IPS-11a (cell line): ENCODE results near the gene ITCH.
"Not testable (repeated sequence)": the region's sequence is repeated elsewhere in the genome, so short reads cannot be mapped to it uniquely, and the experiment has no call there.

Source experiments
- H3K4me3 ChIP-seq: one replicate; pipeline ENCODE4 v1.5.1; 2013; ENCODE audit warnings: low read depth, low read length, control low read depth

Gene ITCH

GRCh38 chr20:34412453-34412852, 49.4 kb downstream of the ITCH start:
- H3K4me3 ChIP-seq, result no peak overlapping the region

DNA sequence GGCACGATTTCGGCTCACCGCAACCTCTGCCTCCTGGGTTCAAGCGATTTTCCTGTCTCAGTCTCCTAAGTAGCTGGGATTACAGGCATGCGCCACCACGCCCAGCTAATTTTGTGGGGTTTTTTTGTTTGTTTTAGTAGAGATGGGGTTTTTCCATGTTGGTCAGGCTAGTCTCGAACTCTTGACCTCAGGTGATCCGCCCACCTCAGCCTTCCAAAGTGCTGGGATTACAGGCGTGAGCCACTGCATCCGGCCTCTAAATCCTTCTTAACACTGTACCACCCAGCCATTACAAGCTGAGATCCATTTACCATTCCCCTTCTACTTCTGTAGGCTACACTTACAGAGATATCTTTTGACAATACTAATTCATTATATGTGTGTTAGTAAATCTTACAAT, 51.5 kb downstream of the ITCH start:
- not testable (repeated sequence) for H3K4me3 ChIP-seq

- H3K4me3 ChIP-seq, result no peak overlapping the region
These were observed 52.0 kb downstream of the ITCH start for GRCh38 chr20:34415079-34415478.

DNA sequence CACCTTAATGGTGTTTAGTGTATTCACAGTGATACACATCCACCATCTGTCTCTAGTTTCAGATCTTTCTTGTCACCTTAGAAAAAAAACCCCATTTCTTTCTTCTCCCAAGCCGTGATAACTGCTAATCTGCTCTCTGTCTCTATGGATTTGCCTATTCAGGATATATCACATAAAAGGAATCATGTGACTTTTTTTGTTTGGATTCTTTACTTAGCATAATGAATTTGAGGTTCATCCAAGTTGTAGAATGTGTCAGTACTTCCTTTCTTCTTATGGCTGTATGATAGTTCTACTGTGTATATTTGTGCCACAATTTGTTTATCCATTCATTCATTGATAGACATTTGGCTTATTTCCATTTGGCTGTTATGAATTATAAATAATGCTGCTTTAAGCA, 57.1 kb downstream of the ITCH start:
- H3K4me3 ChIP-seq, result no peak overlapping the region

DNA sequence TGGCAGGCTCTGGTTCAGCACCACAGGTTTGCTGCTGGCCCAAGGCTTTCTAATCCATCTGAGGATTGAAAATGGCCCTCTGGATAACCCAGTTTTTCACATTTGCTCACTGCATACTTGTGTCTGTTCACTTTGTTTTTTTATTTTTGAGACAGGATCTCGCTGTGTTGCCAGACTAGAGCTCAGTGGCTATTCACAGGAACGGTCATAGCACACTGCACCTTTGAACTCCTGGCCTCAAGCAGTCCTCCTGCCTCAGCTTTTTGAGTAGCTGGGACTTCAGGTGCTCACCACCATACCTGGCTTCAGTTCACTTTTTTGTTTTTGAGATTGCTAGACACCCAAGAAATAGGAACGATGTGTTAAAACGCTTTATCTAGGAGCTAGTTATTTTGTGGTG, 57.9 kb downstream of the ITCH start:
- H3K4me3 ChIP-seq, result no peak overlapping the region

DNA sequence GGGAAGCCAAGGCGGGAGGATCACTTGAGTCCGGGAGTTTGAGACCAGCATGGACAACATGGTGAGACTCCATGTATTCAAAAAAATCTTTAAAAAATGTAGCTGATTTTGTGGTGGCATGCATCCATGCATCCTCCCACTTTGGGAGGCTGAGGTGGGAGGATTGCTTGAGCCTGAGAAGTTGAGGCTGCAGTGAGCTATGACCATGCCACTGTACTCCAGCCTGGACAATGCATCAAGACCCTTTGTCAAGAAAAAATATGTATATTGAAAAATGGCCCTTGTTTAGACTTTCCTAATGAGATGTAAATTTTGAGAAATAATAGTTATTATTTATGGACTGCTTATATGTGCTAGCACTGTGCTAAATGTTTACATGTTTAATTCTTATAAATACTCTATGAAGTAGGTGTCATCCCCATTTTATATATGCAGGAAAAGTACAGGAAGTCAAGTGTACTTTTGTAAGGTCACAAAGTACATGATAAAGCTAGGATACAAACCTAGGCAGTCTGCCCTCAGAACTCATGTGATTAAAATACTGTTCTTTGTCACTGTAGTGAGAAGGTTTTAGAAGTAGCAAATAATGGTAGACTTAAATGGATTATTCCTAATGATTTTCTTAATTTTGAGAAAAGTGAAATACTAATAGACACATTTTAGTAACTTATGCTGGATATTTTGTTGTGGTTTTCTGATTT, 58.8 kb downstream of the ITCH start:
- no peak overlapping the region for H3K4me3 ChIP-seq

DNA sequence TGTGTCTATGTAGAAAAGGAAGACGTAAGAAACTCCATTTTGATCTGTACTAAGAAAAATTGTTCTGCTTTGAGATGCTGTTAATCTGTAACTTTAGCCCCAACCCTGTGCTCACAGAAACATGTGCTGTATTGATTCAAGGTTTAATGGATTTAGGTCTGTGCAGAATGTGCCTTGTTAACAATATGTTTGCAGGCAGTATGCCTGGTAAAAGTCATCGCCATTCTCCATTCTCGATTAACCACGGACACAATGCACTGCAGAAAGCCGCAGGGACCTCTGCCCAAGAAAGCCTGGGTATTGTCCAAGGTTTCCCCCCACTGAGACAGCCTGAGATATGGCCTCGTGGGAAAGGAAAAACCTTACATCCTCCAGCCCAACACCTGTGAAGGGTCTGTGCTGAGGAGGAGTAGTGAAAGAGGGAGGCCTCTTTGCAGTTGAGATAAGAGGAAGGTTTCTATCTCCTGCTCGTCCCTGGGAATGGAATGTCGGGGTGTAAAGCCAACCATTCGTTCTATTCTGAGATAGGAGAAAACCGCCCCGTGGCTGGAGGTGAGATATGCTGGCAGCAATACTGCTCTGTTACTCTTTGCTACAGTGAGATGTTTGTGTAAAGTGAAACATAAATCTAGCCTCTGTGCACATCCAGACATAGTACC, 62.1 kb downstream of the ITCH start:
- H3K4me3 ChIP-seq, result not testable (repeated sequence)

- no peak overlapping the region for H3K4me3 ChIP-seq
These were observed 63.0 kb downstream of the ITCH start for GRCh38 chr20:34426026-34426425.

DNA sequence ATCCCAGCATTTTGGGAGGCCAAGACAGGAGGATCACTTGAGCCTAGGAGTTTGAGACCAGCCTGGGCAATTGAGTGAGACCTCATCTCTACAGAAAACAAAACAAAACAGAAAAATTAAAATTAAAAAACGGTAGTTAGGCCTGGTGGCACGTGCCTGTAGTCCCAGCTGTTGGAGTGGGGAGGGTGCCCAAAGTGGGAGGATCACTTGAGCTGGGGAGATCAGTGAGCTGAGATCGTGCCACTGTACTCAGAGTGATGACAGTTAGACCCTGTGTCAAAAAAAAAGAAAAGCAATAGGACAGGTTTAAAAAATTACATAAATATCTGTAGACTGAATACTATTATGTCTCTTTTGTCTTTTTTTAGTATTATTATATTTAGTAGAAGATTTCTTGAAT, 64.3 kb downstream of the ITCH start:
- no peak overlapping the region for H3K4me3 ChIP-seq

DNA sequence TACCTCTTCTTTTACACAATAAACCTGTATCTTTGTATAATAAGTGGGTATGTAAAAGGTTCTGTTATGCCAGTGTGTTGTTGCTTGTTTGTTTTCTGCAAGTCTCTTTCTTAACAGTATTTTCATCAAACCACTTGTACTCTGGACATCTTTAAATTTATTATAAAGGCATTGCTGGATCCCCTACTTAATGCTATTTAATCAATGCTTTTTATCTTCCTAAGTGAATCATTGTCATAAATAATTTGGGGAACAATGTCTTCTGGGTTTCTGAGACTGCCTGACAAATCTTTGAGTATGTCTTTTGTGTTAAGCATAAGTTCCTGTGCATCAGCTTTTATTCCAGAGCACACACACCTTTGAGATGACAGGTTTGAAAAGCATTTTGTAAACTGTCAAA, 64.7 kb downstream of the ITCH start:
- no peak overlapping the region for H3K4me3 ChIP-seq

DNA sequence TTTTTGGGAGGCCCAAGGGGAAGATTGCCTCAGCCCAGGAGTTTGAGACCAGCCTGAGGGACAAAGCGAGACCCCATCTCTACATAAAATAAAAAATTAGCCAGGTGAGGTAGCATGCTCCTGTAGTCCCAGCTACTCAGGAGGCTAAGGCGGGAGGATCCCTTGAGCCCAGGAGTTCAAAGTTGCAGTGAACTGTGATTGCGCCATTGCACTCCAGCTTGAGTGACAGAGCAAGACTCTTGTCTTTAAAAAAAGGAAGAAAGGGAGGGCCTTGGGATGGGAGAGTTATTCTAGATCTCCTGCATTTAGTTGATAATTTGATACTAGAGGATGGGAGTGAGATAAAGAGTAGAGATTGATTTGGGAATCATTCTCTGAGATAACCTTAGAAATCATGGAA, 68.1 kb downstream of the ITCH start:
- H3K4me3 ChIP-seq, result no peak overlapping the region

GRCh38 chr20:34432663-34433062, 69.6 kb downstream of the ITCH start:
- not testable (repeated sequence) for H3K4me3 ChIP-seq

GRCh38 chr20:34433391-34433790, 70.3 kb downstream of the ITCH start:
- no peak overlapping the region for H3K4me3 ChIP-seq

DNA sequence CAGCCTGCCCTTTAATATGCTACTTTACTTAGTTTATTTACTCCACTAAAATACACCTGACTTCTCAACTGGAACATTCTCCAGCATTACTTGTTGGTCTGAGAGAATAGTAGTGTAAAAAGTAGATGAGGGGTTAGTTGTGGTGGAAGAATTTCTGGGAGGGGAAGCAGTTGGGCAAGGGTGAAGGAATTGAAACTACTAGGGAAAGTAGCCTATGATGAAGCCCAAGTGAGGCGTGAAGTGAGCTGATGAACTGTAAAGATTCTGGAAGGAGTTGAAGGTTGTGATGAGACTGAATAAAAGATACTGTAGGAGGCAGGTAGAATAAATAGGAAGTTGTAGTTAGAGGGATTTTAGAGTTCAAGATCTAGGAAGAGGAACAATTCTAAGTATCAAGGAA, 72.5 kb downstream of the ITCH start:
- H3K4me3 ChIP-seq, result no peak overlapping the region

DNA sequence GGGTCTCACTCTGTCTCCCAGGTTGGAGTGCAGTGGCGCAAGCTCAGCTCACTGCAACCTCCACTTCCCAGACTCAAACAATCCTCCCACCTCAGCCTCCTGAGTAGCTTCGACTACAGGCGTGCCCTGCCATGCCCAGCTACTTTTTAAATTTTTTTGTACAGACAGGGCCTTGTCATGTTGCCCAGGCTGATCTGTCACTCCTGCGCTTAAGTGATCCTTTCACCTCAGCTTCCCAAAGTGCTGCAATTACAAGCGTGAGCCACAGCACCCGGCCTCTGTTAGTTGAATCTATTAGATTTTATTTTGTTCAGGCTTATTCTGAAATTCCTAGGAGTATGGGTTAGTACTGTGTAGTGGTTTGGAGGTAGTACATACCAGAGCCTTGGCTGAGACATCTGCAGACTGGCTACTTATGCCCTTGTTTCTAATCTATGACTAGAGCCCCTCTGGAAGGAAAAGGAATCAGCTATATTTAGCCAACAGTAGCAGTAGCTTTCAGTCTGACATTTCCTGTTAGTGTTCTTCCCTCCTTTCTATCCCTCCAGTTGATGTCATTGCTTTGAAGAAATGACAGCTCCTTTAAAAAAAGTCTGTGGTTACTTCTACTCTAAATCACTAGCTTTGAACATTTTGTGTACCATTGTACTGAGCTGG, 74.4 kb downstream of the ITCH start:
- H3K4me3 ChIP-seq, result no peak overlapping the region

DNA sequence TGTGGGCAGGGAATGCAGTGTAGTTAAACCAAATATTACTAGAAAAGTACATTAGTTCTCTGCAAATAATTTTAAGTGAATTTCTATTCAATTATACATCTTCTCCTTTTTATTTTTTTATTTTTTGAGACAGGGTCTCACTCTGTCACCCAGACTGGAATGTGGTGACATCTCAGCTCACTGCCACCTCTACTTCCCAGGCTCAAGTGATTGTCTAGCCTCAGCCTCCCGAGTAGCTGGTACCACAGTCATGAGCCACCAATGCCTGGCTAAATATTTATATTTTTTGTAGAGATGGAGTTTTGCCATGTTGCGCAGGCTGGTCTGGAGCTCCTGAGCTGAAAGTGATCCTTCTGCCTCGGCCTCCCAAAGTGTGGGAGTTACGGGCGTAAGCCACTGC, 76.1 kb downstream of the ITCH start:
- H3K4me3 ChIP-seq, result no peak overlapping the region

GRCh38 chr20:34441423-34441822, 78.3 kb downstream of the ITCH start:
- H3K4me3 ChIP-seq, result not testable (repeated sequence)

- H3K4me3 ChIP-seq, result no peak overlapping the region
These were observed 80.5 kb downstream of the ITCH start for GRCh38 chr20:34443546-34443945.

GRCh38 chr20:34445177-34446065, 82.3 kb downstream of the ITCH start:
- no peak overlapping the region for H3K4me3 ChIP-seq

DNA sequence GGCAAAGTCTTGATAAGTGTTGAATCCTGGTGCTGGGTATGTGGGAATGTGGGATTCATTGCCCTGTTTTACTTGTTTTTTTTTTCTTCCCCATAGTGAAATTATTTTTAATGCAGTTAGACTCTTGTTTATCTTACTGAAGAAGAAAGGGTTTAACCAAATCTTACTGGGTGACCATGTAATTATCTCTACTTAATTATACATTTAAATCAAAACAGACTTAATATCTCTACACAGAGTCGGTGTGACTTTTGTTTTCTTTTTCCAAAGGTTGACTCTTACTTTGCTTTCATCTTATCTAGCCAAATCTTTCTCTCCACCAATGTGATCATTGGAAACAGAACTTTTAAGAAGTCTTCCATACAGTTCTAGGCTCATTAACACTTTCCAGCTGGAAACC, 85.4 kb downstream of the ITCH start:
- H3K4me3 ChIP-seq, result no peak overlapping the region
